HFFc6 (cell line): ENCODE data around the gene TUBGCP5. TPM values are rescaled to one million over a fixed set of nuclear protein-coding genes. Genes with fewer than 3 reads are reported as not detected.
"Not testable (repeated sequence)": the region's sequence is repeated elsewhere in the genome, so short reads cannot be mapped to it uniquely, and the experiment has no call there.

Experiments used
- DNase-seq: peaks from one replicate; pipeline ENCODE4 v3.0.0-alpha.2; 2018
- H3K27ac Mint-ChIP-seq: 2 replicates; pipeline ENCODE4 v1.8.0; 2020; ENCODE audit warnings: mild to moderate bottlenecking, mixed read lengths
- H3K27me3 Mint-ChIP-seq: 2 replicates; pipeline ENCODE4 v1.8.0; 2021; ENCODE audit warnings: mild to moderate bottlenecking, moderate library complexity, mixed read lengths; ENCODE audit not compliant: insufficient read depth
- H3K36me3 Mint-ChIP-seq: 2 replicates; pipeline ENCODE4 v1.8.0; 2021; ENCODE audit warnings: low read depth, mixed read lengths
- H3K4me1 Mint-ChIP-seq: 2 replicates; pipeline ENCODE4 v1.8.0; 2020; ENCODE audit warnings: low read depth, mixed read lengths
- H3K4me3 Mint-ChIP-seq: 2 replicates; pipeline ENCODE4 v1.8.0; 2020; ENCODE audit warnings: mild to moderate bottlenecking, moderate library complexity, mixed read lengths
- H3K9me3 Mint-ChIP-seq: 2 replicates; pipeline ENCODE4 v1.8.0; 2020; ENCODE audit warnings: mild to moderate bottlenecking, mixed read lengths
- total RNA-seq, 6 experiments: library from RNA; stranded (reverse); fragmentation: NEBNext Ultra II Directional; extraction: Animal tissue kit (Norgen Biotek cat#: 25700); gene quantifications; 2 replicates in 1 of 6; 3 replicates in 5 of 6; pipeline ENCODE4 v1.2.3, GENCODE V29; 2021
- TF ChIP-seq, protein P1 (sequence below): fragments of 200-600 bp; sonication (generic); IDR thresholded peaks from 2 replicates; pipeline ENCODE4 v1.5.0; 2021; ENCODE audit warnings: antibody characterized with exemption, mild to moderate bottlenecking

The TUBGCP5 gene
- total RNA-seq, 6 experiments from 2014 or later, result 11.7 to 13.8 (median 13.1) TPM

DNA sequence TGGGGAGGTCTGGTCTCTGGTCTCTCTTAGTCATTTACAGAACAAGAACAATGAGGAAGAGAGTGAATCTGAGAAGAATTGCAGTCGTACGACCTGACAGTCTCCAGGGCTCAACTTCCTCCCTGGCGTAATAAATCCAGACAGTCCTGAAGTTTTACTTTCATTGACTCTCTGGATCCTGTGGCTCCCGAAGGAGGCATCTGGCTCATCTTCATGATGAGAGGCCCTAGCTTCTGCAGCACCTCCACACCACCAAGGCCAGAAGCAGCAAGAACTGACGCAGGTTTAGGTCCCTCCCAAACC lies 47.4 kb downstream of the TUBGCP5 start:
- Mint-ChIP-seq H3K27ac (no peak overlapping the region; the same call in 1 of the 2 replicates), H3K4me3 (no peak overlapping the region), H3K27me3 (no peaks in the 10 kb centered on the region)

GRCh38 chr15:22989576-22990477 lies 49.5 kb downstream of the TUBGCP5 start:
- Mint-ChIP-seq H3K9me3 (no peaks in the 10 kb centered on the region; the same call in 1 of the 2 replicates), H3K27ac (no peak overlapping the region), H3K36me3 (no peaks in the 10 kb centered on the region), H3K4me3 (no peak overlapping the region), H3K27me3 (no peaks in the 10 kb centered on the region), H3K4me1 (peaks cover 20% of the 10 kb centered on the region)
- DNase-seq, result no peak
- TF ChIP-seq, protein P1, sequence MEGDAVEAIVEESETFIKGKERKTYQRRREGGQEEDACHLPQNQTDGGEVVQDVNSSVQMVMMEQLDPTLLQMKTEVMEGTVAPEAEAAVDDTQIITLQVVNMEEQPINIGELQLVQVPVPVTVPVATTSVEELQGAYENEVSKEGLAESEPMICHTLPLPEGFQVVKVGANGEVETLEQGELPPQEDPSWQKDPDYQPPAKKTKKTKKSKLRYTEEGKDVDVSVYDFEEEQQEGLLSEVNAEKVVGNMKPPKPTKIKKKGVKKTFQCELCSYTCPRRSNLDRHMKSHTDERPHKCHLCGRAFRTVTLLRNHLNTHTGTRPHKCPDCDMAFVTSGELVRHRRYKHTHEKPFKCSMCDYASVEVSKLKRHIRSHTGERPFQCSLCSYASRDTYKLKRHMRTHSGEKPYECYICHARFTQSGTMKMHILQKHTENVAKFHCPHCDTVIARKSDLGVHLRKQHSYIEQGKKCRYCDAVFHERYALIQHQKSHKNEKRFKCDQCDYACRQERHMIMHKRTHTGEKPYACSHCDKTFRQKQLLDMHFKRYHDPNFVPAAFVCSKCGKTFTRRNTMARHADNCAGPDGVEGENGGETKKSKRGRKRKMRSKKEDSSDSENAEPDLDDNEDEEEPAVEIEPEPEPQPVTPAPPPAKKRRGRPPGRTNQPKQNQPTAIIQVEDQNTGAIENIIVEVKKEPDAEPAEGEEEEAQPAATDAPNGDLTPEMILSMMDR, result no peak

More for the DNA sequence above, 47.4 kb downstream of the TUBGCP5 start:
- H3K4me1 Mint-ChIP-seq, result peaks cover 20% of the 10 kb centered on the region
- H3K36me3 Mint-ChIP-seq, result no peaks in the 10 kb centered on the region
- H3K9me3 Mint-ChIP-seq, result no peaks in the 10 kb centered on the region; the same call in 1 of the 2 replicates
- DNase-seq, result no peak
- TF ChIP-seq, protein P1, result no peak

DNA sequence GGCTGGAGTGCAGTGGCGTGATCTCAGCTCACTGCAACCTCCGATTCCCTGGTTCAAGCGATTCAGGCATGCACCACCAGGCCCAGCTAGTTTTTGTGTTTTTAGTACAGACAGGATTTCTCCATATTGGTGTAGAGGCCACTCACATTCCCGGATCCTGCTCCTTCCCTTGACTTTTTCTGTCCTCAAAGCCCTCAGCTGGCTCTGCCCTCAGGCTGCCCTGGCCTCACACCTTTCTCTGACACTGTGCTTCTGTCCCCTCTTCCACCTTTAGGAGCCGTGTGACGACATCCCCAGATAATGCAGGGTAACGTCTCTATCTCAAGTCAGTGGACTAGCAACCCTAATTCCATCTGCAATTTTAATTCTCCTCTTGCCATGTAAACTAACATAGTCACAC lies 50.6 kb downstream of the TUBGCP5 start:
- TF ChIP-seq, protein P1, result no peak

DNA sequence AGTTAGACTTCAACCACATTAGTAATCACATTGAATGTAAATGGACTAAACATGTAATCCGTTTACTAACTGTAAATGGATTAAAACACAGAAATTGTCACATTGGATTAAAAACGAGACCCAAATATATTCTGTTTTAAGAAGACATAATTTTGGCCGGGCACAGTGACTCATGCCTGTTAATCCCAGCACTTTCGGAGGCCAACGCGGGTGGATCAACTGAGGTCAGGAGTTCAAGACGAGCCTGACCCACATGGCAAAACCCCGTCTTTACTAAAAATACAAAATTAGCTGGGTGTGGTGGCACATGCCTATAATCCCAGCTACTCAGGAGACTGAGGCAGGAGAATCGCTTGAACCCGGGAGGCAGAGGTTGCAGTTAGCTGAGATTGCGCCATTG lies 57.4 kb downstream of the TUBGCP5 start:
- not testable (repeated sequence) for H3K9me3 Mint-ChIP-seq, H3K4me3 Mint-ChIP-seq, H3K27me3 Mint-ChIP-seq, H3K4me1 Mint-ChIP-seq, H3K36me3 Mint-ChIP-seq, DNase-seq, H3K27ac Mint-ChIP-seq

More for the DNA sequence above, 50.6 kb downstream of the TUBGCP5 start:
- DNase-seq, result no peak
- Mint-ChIP-seq H3K36me3 (no peaks in the 10 kb centered on the region), H3K4me1 (peaks cover 20% of the 10 kb centered on the region), H3K9me3 (no peaks in the 10 kb centered on the region; the same call in 1 of the 2 replicates), H3K27me3 (no peaks in the 10 kb centered on the region; the same call in 1 of the 2 replicates), H3K4me3 (no peak overlapping the region), H3K27ac (no peak overlapping the region)

DNA sequence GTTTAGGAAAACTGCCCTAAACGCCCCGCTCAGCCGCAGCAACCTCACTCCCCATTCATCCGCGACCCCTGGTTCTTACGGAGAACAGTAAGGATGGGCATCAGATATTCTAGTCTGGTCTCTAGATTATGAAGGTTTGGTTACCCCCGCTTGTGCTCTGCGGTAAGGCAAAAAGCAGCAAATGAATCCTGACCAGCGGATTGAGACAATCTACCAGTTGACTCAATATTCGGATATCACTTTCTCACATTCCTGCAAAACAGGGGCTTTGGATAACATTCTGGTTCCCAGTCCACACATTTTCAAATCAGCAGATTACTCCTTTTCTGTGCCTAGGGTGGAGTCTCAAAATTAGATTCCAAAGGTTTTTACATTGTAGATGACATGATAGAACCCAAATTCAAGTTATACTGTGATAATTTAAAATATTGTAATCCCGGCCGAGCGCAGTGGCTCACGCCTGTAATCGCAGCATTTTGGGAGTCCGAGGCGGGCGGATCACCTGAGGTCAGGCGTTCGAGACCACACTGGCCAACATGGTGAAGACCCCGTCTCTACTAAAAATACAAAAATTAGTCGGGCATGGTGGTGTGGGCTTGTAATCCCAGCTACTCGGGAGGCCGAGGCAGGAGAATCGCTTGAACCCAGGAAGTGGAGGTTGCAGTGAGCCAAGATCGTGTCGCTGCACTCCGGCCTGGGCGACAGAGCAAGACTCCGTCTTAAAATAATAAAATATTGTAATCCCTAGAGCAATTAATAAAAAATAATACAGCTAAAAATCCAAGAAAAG lies 58.1 kb downstream of the TUBGCP5 start:
- peak overlapping the region; percentile 24; the same call in 1 of the 2 replicates for H3K27ac Mint-ChIP-seq
- H3K27me3 Mint-ChIP-seq, result peaks cover 3% of the 10 kb centered on the region
- TF ChIP-seq, protein P1, result no peak
- no peak for DNase-seq
- peaks cover 9% of the 10 kb centered on the region for H3K4me1 Mint-ChIP-seq
- H3K4me3 Mint-ChIP-seq, result peak overlapping the region; percentile 85
- no peaks in the 10 kb centered on the region for H3K9me3 Mint-ChIP-seq
- peaks cover 5% of the 10 kb centered on the region; the same call in 1 of the 2 replicates for H3K36me3 Mint-ChIP-seq
